Breast epithelium (tissue), 3 donors: ENCODE measurements around the gene DEPDC1.

Experiments
- CTCF ChIP-seq, 3 donors: fragments of 450-650 bp; IDR thresholded peaks; one replicate each; pipeline ENCODE4 v1.5.1; 2016 to 2017; ENCODE audit warnings: antibody characterized with exemption in 3 of 3, mild to moderate bottlenecking in 3 of 3, moderate library complexity in 3 of 3
- POLR2AphosphoS5 ChIP-seq, 3 donors: sonication (generic); formaldehyde crosslinking; IDR thresholded peaks; one replicate each; pipeline ENCODE4 v1.6.1; 2017; ENCODE audit warnings: antibody characterized with exemption in 3 of 3

GRCh38 chr1:68503085-68503484 lies 6.2 kb upstream of the DEPDC1 start:
- no peak for TF ChIP-seq CTCF (IDR thresholded peaks at IDR 0.05)
- no peak for TF ChIP-seq POLR2AphosphoS5 (IDR thresholded peaks at IDR 0.05)
